Psoas muscle (tissue), 8 donors: Measurements from ENCODE around the gene RAD51. TPM values are rescaled to one million over a fixed set of nuclear protein-coding genes. Genes with fewer than 3 reads are reported as not detected.

ENCODE experiments used
- ATAC-seq, 4 donors: fragments of 200-7000 bp; cut with Tn5 transposase; one replicate each; pipeline ENCODE4 v1.9.1; 2020; ENCODE audit warnings: moderate library complexity in 3 of 4, mild to moderate bottlenecking in 2 of 4
- DNase-seq, 2 donors: peaks; one replicate each; pipeline ENCODE4 v3.0.0-alpha.2; 2020
- H3K27ac ChIP-seq: fragments of 200-600 bp; one replicate; pipeline ENCODE4 v1.8.0; 2022
- H3K27me3 ChIP-seq, 3 donors: fragments of 200-600 bp in 1 of 3; one replicate each; pipeline versions ENCODE4 v1.6.1 to v1.8.0; 2013 to 2022; ENCODE audit warnings: low read length in 2 of 3, mild to moderate bottlenecking in 2 of 3, moderate library complexity in 1 of 3; ENCODE audit not compliant: insufficient read depth in 3 of 3
- H3K36me3 ChIP-seq, 2 donors: fragments of 200-600 bp in 1 of 2; one replicate each; pipeline versions ENCODE4 v1.6.1 to v1.8.0; 2013 to 2022; ENCODE audit warnings: low read depth in 1 of 2, mild to moderate bottlenecking in 1 of 2, moderate library complexity in 1 of 2; ENCODE audit not compliant: insufficient read depth in 1 of 2
- H3K4me1 ChIP-seq: fragments of 200-600 bp; one replicate; pipeline ENCODE4 v1.8.0; 2022
- H3K4me3 ChIP-seq: fragments of 200-600 bp; one replicate; pipeline ENCODE4 v1.8.0; 2022; ENCODE audit warnings: mild to moderate bottlenecking
- H3K9me3 ChIP-seq: fragments of 200-600 bp; one replicate; pipeline ENCODE4 v1.8.0; 2022
- WGBS, 3 donors: extraction: QIAGEN DNeasy Blood & Tissue Kit; methylation state at CpG; one replicate each; pipeline versions ENCODE4 v1.1.6 to v1.1.7; 2013; 5-methylcytosine and 5-hydroxymethylcytosine counted together
- intact Hi-C, 2 donors: fragments of 100-400 bp; cut with DNase I; formaldehyde crosslinking; loops; one replicate each; pipeline versions ENCODE4 v1.11.0 to v1.14.2; 2022
- polyA plus RNA-seq, 3 donors: library from polyadenylated mRNA; stranded (reverse); fragments of 200-250 nt; gene quantifications; one replicate each; pipeline ENCODE4 v1.2.3, GENCODE V29; 2013
- total RNA-seq, 4 donors: library from RNA; stranded (reverse); fragmentation: NEBNext Ultra II Directional in 2 of 4; extraction: Animal tissue kit (Norgen Biotek cat#: 25700) in 2 of 4; gene quantifications; one replicate each; pipeline versions ENCODE4 v1.2.1 to v1.2.4, GENCODE V29; 2021 to 2023
- TF ChIP-seq, protein P1 (sequence below): fragments of 200-600 bp; IDR thresholded peaks from one replicate; pipeline ENCODE4 v1.8.0; 2022; ENCODE audit warnings: antibody characterized with exemption
- donor health status: healthy with polysubstance abuse.
- donor health status: DM: no; HTN: no; CAD: no; lungs with moderate emphysema.
- donor health status: Bipolar disorder and iron deficiency.
- donor health status: healthy.
- donor health status: DM: yes; HTN: yes; CAD: no.
- donor health status: DM: no; HTN: no; CAD: no.
- donor health status: DM: no; HTN: no; CAD: no.
- donor health status: DM: yes; HTN: yes; CAD: no.

RAD51 gene
- total and polyA plus RNA-seq, 7 donors: 0.29 to 1.5 (median 0.58) TPM

- WGBS, 3 donors: 88 to 92% (median 89%) methylated on average over 2 of the region's 2 CpGs
- no peaks in the 10 kb centered on the region for H3K36me3 ChIP-seq
- ATAC-seq (no peak), DNase-seq (no peak)
- no peaks in the 10 kb centered on the region for H3K9me3 ChIP-seq
- H3K27me3 ChIP-seq: no peaks in the 10 kb centered on the region
- no peak overlapping the region for H3K4me3 ChIP-seq
- H3K4me1 ChIP-seq: no peaks in the 10 kb centered on the region
- no peak overlapping the region for H3K27ac ChIP-seq
- TF ChIP-seq, protein P1, sequence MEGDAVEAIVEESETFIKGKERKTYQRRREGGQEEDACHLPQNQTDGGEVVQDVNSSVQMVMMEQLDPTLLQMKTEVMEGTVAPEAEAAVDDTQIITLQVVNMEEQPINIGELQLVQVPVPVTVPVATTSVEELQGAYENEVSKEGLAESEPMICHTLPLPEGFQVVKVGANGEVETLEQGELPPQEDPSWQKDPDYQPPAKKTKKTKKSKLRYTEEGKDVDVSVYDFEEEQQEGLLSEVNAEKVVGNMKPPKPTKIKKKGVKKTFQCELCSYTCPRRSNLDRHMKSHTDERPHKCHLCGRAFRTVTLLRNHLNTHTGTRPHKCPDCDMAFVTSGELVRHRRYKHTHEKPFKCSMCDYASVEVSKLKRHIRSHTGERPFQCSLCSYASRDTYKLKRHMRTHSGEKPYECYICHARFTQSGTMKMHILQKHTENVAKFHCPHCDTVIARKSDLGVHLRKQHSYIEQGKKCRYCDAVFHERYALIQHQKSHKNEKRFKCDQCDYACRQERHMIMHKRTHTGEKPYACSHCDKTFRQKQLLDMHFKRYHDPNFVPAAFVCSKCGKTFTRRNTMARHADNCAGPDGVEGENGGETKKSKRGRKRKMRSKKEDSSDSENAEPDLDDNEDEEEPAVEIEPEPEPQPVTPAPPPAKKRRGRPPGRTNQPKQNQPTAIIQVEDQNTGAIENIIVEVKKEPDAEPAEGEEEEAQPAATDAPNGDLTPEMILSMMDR: no peak
- intact Hi-C loops: no loop called here
These were observed 28.9 kb downstream of the RAD51 start for GRCh38 chr15:40723919-40724318.

GRCh38 chr15:40731034-40731433 lies 36.1 kb downstream of the RAD51 start:
- no peak for ATAC-seq
- peaks cover 3 to 32% of the 10 kb centered on the region in 2 donors for H3K36me3 ChIP-seq

GRCh38 chr15:40736575-40736974 lies 41.6 kb downstream of the RAD51 start:
- DNase-seq (no peak), ATAC-seq (no peak)
- TF ChIP-seq, protein P1: no peak
- WGBS, 3 donors: 92% methylated on average over 4 of the region's 4 CpGs
- Histone ChIP-seq H3K27me3 (no peaks in the 10 kb centered on the region), H3K9me3 (no peaks in the 10 kb centered on the region), H3K4me1 (peaks cover 5% of the 10 kb centered on the region), H3K36me3 (peaks cover 12 to 77% of the 10 kb centered on the region in 2 donors), H3K27ac (no peak overlapping the region), H3K4me3 (no peak overlapping the region)
- intact Hi-C loops: no loop called here

More at GRCh38 chr15:40731034-40731433, 36.1 kb downstream of the RAD51 start:
- DNase-seq: no peak
- Histone ChIP-seq H3K27me3 (no peaks in the 10 kb centered on the region), H3K27ac (no peak overlapping the region), H3K9me3 (no peaks in the 10 kb centered on the region), H3K4me1 (no peaks in the 10 kb centered on the region), H3K4me3 (no peak overlapping the region)
- WGBS, 3 donors: 67 to 74% (median 73%) methylated on average over 3 of the region's 3 CpGs
- TF ChIP-seq, protein P1: no peak
- intact Hi-C loops: no loop called here

DNA sequence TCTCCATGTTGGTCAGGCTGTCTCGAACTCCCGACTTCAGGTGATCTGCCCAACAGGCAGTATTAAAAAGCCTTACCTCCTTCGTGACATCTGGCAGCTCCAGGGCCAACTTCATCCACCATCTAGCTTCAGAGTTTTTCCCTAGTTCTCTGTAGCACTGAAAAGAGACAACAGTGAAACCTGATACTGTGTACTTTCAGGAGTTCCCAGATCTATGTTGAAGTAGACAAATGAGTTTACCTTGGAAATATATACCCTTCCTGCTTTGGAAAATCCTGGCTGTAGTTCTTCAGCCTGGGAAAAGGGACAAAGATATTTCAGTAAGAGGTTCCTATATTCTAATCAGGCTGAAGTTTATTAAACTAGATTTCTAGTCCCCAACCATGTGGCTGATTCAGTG lies 42.1 kb downstream of the RAD51 start:
- ATAC-seq: no peak
- H3K36me3 ChIP-seq: peaks cover 12 to 82% of the 10 kb centered on the region in 2 donors
- H3K9me3 ChIP-seq: no peaks in the 10 kb centered on the region
- TF ChIP-seq, protein P1: no peak
- H3K27ac ChIP-seq: no peak overlapping the region
- WGBS, 3 donors: 86 to 98% (median 88%) methylated on average over 3 of the region's 3 CpGs
- H3K27me3 ChIP-seq: no peaks in the 10 kb centered on the region
- H3K4me1 ChIP-seq: peaks cover 5% of the 10 kb centered on the region
- no peak for DNase-seq
- H3K4me3 ChIP-seq: no peak overlapping the region
- intact Hi-C loops: no loop called here

DNA sequence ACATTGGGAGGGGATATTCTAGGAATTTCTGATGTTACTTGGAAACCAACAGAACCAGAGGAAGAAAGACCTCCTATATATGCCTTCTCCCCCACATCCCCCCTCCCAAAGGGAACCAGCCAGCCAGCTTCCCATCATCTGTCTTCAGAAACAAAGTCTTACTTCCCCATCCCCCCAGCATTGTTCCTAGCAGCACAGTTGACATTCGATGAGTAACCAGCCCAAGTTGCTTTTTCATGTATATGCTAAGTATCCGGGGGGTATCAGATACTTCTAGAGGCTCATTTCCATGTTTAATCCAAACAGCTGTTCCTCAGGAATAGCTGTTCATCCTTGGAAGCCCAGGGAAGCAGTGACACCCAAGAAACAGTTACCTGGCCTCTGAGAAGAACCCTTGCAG lies 44.1 kb downstream of the RAD51 start:
- TF ChIP-seq, protein P1: no peak
- peaks cover 19% of the 10 kb centered on the region for H3K4me1 ChIP-seq
- ATAC-seq: no peak
- DNase-seq: no peak
- H3K36me3 ChIP-seq: peaks cover 12 to 89% of the 10 kb centered on the region in 2 donors
- no peaks in the 10 kb centered on the region for H3K27me3 ChIP-seq
- intact Hi-C loops: no loop called here
- no peaks in the 10 kb centered on the region for H3K9me3 ChIP-seq
- no peak overlapping the region for H3K4me3 ChIP-seq
- 42 to 44% (median 44%) methylated on average over 2 of the region's 2 CpGs for WGBS, 3 donors
- H3K27ac ChIP-seq: no peak overlapping the region
